Activated naive CD8-positive, alpha-beta T cell treated with anti-CD3 and anti-CD28 coated beads for 36 hours (primary cell): ENCODE data around the gene SLC35G6. TPM values are rescaled to one million over a fixed set of nuclear protein-coding genes. Genes with fewer than 3 reads are reported as not detected.
"Not testable (repeated sequence)": the region's sequence is repeated elsewhere in the genome, so short reads cannot be mapped to it uniquely, and the experiment has no call there.

ENCODE experiments used
- DNase-seq: peaks from one replicate; pipeline ENCODE4 v3.0.0; 2021
- H3K27ac Mint-ChIP-seq: one replicate; pipeline ENCODE4 v1.8.0; 2022; ENCODE audit warnings: mild to moderate bottlenecking, moderate library complexity, mixed read lengths
- H3K27me3 Mint-ChIP-seq: one replicate; pipeline ENCODE4 v1.8.0; 2022; ENCODE audit warnings: mild to moderate bottlenecking, mixed read lengths
- H3K36me3 Mint-ChIP-seq: one replicate; pipeline ENCODE4 v1.8.0; 2021; ENCODE audit warnings: mild to moderate bottlenecking, mixed read lengths
- H3K4me1 Mint-ChIP-seq: one replicate; pipeline ENCODE4 v1.8.0; 2021; ENCODE audit warnings: mixed read lengths
- H3K4me3 Mint-ChIP-seq: one replicate; pipeline ENCODE4 v1.8.0; 2022; ENCODE audit warnings: mild to moderate bottlenecking, moderate library complexity, mixed read lengths
- H3K9me3 Mint-ChIP-seq: one replicate; pipeline ENCODE4 v1.8.0; 2022; ENCODE audit warnings: mixed read lengths
- total RNA-seq, 2 experiments: library from RNA; stranded (reverse); gene quantifications; one replicate each; pipeline ENCODE4 v1.2.3, GENCODE V29; 2021

Gene SLC35G6
- total RNA-seq, 2 experiments from 2014 or later: not detected

- H3K9me3 Mint-ChIP-seq: no peaks in the 10 kb centered on the region
- peak overlapping the region; percentile 74 for H3K27ac Mint-ChIP-seq
- DNase-seq: no peak
- H3K4me1 Mint-ChIP-seq: peaks cover 27% of the 10 kb centered on the region
- no peak overlapping the region for H3K4me3 Mint-ChIP-seq
- peaks cover 5% of the 10 kb centered on the region for H3K36me3 Mint-ChIP-seq
- no peaks in the 10 kb centered on the region for H3K27me3 Mint-ChIP-seq
These were observed 13.7 kb upstream of the SLC35G6 start for GRCh38 chr17:7467498-7467897.

- Mint-ChIP-seq H3K9me3 (no peaks in the 10 kb centered on the region), H3K27me3 (no peaks in the 10 kb centered on the region), H3K4me3 (no peak overlapping the region), H3K4me1 (peaks cover 30% of the 10 kb centered on the region), H3K27ac (no peak overlapping the region), H3K36me3 (peaks cover 5% of the 10 kb centered on the region)
- DNase-seq: no peak
These were observed 13.0 kb upstream of the SLC35G6 start for GRCh38 chr17:7468290-7468689.

- DNase-seq: no peak
- H3K27me3 Mint-ChIP-seq: no peaks in the 10 kb centered on the region
- no peak overlapping the region for H3K27ac Mint-ChIP-seq
- no peak overlapping the region for H3K4me3 Mint-ChIP-seq
- no peaks in the 10 kb centered on the region for H3K9me3 Mint-ChIP-seq
- peaks cover 4% of the 10 kb centered on the region for H3K36me3 Mint-ChIP-seq
- H3K4me1 Mint-ChIP-seq: peaks cover 30% of the 10 kb centered on the region
These were observed 12.3 kb upstream of the SLC35G6 start for GRCh38 chr17:7468804-7469389.

- DNase-seq, H3K27ac Mint-ChIP-seq, H3K9me3 Mint-ChIP-seq, H3K36me3 Mint-ChIP-seq, H3K27me3 Mint-ChIP-seq, H3K4me3 Mint-ChIP-seq: not testable (repeated sequence)
- peaks cover 30% of the 10 kb centered on the region for H3K4me1 Mint-ChIP-seq
These were observed 11.4 kb upstream of the SLC35G6 start for GRCh38 chr17:7469843-7470242.

- not testable (repeated sequence) for H3K27me3 Mint-ChIP-seq, H3K4me3 Mint-ChIP-seq, DNase-seq, H3K27ac Mint-ChIP-seq, H3K9me3 Mint-ChIP-seq, H3K36me3 Mint-ChIP-seq
- peaks cover 30% of the 10 kb centered on the region for H3K4me1 Mint-ChIP-seq
These were observed 10.7 kb upstream of the SLC35G6 start for GRCh38 chr17:7470457-7470973.

- Mint-ChIP-seq H3K4me1 (peaks cover 38% of the 10 kb centered on the region), H3K27ac (peak overlapping the region; percentile 70), H3K9me3 (no peaks in the 10 kb centered on the region), H3K27me3 (no peaks in the 10 kb centered on the region), H3K36me3 (peaks cover 11% of the 10 kb centered on the region), H3K4me3 (no peak overlapping the region)
- no peak for DNase-seq
These were observed 9.5 kb upstream of the SLC35G6 start for GRCh38 chr17:7471729-7472128.

GRCh38 chr17:7474767-7475166, 6.5 kb upstream of the SLC35G6 start:
- Mint-ChIP-seq H3K36me3 (peaks cover 15% of the 10 kb centered on the region), H3K4me1 (peaks cover 36% of the 10 kb centered on the region)
- H3K27ac Mint-ChIP-seq, H3K4me3 Mint-ChIP-seq, H3K27me3 Mint-ChIP-seq, DNase-seq, H3K9me3 Mint-ChIP-seq: not testable (repeated sequence)

GRCh38 chr17:7475764-7476422, 5.4 kb upstream of the SLC35G6 start:
- peaks cover 17% of the 10 kb centered on the region for H3K36me3 Mint-ChIP-seq
- H3K4me1 Mint-ChIP-seq: peaks cover 43% of the 10 kb centered on the region
- H3K9me3 Mint-ChIP-seq: no peaks in the 10 kb centered on the region
- H3K27ac Mint-ChIP-seq: peak overlapping the region; percentile 92
- DNase-seq: no peak
- no peaks in the 10 kb centered on the region for H3K27me3 Mint-ChIP-seq
- H3K4me3 Mint-ChIP-seq: peak overlapping the region; percentile 56

- no peaks in the 10 kb centered on the region for H3K9me3 Mint-ChIP-seq
- H3K4me3 Mint-ChIP-seq: peak overlapping the region; percentile 56
- no peak for DNase-seq
- H3K4me1 Mint-ChIP-seq: peaks cover 45% of the 10 kb centered on the region
- H3K36me3 Mint-ChIP-seq: peaks cover 17% of the 10 kb centered on the region
- no peaks in the 10 kb centered on the region for H3K27me3 Mint-ChIP-seq
- peak overlapping the region; percentile 92 for H3K27ac Mint-ChIP-seq
These were observed 4.8 kb upstream of the SLC35G6 start for GRCh38 chr17:7476494-7476893.

- Mint-ChIP-seq H3K27ac (peak overlapping the region; percentile 92), H3K9me3 (no peaks in the 10 kb centered on the region), H3K27me3 (no peaks in the 10 kb centered on the region), H3K4me1 (peaks cover 45% of the 10 kb centered on the region), H3K36me3 (peaks cover 17% of the 10 kb centered on the region), H3K4me3 (peak overlapping the region; percentile 90)
- no peak for DNase-seq
These were observed 4.3 kb upstream of the SLC35G6 start for GRCh38 chr17:7476951-7477350.

- peak overlapping the region; percentile 92 for H3K27ac Mint-ChIP-seq
- H3K36me3 Mint-ChIP-seq: peaks cover 17% of the 10 kb centered on the region
- DNase-seq: peak; percentile 53
- H3K9me3 Mint-ChIP-seq: no peaks in the 10 kb centered on the region
- peak overlapping the region; percentile 90 for H3K4me3 Mint-ChIP-seq
- peaks cover 48% of the 10 kb centered on the region for H3K4me1 Mint-ChIP-seq
- H3K27me3 Mint-ChIP-seq: no peaks in the 10 kb centered on the region
These were observed 3.6 kb upstream of the SLC35G6 start for GRCh38 chr17:7477392-7478275.

GRCh38 chr17:7478276-7479212, 2.7 kb upstream of the SLC35G6 start:
- DNase-seq: peak; percentile 70
- no peaks in the 10 kb centered on the region for H3K9me3 Mint-ChIP-seq
- H3K36me3 Mint-ChIP-seq: peaks cover 17% of the 10 kb centered on the region
- peak overlapping the region; percentile 92 for H3K27ac Mint-ChIP-seq
- no peaks in the 10 kb centered on the region for H3K27me3 Mint-ChIP-seq
- peak overlapping the region; percentile 90 for H3K4me3 Mint-ChIP-seq
- H3K4me1 Mint-ChIP-seq: peaks cover 51% of the 10 kb centered on the region

- H3K36me3 Mint-ChIP-seq: peaks cover 17% of the 10 kb centered on the region
- H3K27me3 Mint-ChIP-seq: no peaks in the 10 kb centered on the region
- peak; percentile 65 for DNase-seq
- peaks cover 51% of the 10 kb centered on the region for H3K4me1 Mint-ChIP-seq
- peak within 1 kb of the TSS; percentile 90 for H3K4me3 Mint-ChIP-seq
- no peaks in the 10 kb centered on the region for H3K9me3 Mint-ChIP-seq
- H3K27ac Mint-ChIP-seq: peak within 1 kb of the TSS; percentile 92
These were observed 1.8 kb upstream of the SLC35G6 start, which contains the start of gene ZBTB4 for GRCh38 chr17:7479213-7480088. Gene ZBTB4 (minus strand): TSS chr17:7479631. CDS start chr17:7466801, 12,830 bp downstream.
